H1 (cell line): Measurements from ENCODE around the gene GABARAPL1.

ENCODE experiments used
- MAFK ChIP-seq: IDR thresholded peaks from 2 replicates; pipeline ENCODE4 v1.6.1; 2012; ENCODE audit warnings: low read depth, mild to moderate bottlenecking, improper control_type of control experiment, low read length
- POLR2A ChIP-seq, 2 experiments: IDR thresholded peaks; 1 replicate in 1 of 2; 2 replicates in 1 of 2; pipeline ENCODE4 v1.6.1; 2011; ENCODE audit warnings: low read depth in 2 of 2, low read length in 2 of 2, mild to moderate bottlenecking in 2 of 2; ENCODE audit errors: control extremely low read depth in 1 of 2
- TF ChIP-seq, protein P1 (sequence below), 3 experiments: IDR thresholded peaks; 1 replicate in 2 of 3; 2 replicates in 1 of 3; pipeline versions ENCODE4 v1.5.1 to v1.6.1; 2011; ENCODE audit warnings: low read length in 3 of 3, mild to moderate bottlenecking in 3 of 3, inconsistent platforms in 2 of 3, low read depth in 1 of 3, moderate library complexity in 1 of 3; ENCODE audit not compliant: insufficient read depth in 1 of 3; ENCODE audit errors: control extremely low read depth in 1 of 3

DNA sequence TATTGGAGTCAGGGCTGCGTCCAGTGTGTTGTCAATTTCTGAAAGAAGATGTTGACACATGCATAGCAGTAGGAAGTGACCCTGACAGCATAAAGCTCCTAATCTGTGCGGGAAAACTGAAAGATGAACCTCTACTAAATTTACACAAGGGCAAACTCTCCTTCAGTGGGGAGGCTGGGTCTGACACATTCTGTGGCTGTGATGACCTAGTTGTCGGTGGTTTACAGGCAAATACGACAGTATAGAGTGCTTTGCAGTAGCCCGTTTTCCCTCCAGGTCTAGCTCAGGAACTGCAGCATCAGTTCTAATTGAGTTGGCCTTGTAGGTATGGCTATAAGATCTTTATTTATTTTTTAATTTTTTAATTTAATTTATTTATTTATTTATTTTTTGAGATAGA lies 14.8 kb upstream of the GABARAPL1 start:
- no peak for TF ChIP-seq POLR2A (IDR thresholded peaks at IDR 0.05; ENCODE audit: control extremely low read depth in 1 of 2, low read depth in 2 of 2, low read length in 2 of 2)
- TF ChIP-seq, protein P1, sequence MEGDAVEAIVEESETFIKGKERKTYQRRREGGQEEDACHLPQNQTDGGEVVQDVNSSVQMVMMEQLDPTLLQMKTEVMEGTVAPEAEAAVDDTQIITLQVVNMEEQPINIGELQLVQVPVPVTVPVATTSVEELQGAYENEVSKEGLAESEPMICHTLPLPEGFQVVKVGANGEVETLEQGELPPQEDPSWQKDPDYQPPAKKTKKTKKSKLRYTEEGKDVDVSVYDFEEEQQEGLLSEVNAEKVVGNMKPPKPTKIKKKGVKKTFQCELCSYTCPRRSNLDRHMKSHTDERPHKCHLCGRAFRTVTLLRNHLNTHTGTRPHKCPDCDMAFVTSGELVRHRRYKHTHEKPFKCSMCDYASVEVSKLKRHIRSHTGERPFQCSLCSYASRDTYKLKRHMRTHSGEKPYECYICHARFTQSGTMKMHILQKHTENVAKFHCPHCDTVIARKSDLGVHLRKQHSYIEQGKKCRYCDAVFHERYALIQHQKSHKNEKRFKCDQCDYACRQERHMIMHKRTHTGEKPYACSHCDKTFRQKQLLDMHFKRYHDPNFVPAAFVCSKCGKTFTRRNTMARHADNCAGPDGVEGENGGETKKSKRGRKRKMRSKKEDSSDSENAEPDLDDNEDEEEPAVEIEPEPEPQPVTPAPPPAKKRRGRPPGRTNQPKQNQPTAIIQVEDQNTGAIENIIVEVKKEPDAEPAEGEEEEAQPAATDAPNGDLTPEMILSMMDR (IDR thresholded peaks at IDR 0.05; ENCODE audit: control extremely low read depth in 1 of 3, insufficient read depth in 1 of 3, low read depth in 1 of 3, low read length in 3 of 3) = no peak
- TF ChIP-seq MAFK = no peak
